ENCODE data around the gene TMED4. TPM values are rescaled to one million over a fixed set of nuclear protein-coding genes. Genes with fewer than 3 reads are reported as not detected.
A peak's percentile ranks its signal among the peaks of the same experiment; 100 is the strongest.

Gene TMED4
- total and polyA plus RNA-seq, 2 of the 13 experiments (the other 11 are each of a cell fraction or from before 2014, with no cell fraction given): 81.4 to 109 TPM

- no peak for TF ChIP-seq TMF1 (CRISPR knock-in tag; IDR thresholded peaks at IDR 0.05; ENCODE audit: low read depth)
- TF ChIP-seq HMG20A (CRISPR knock-in tag; IDR thresholded peaks at IDR 0.05; ENCODE audit: borderline replicate concordance): no peak; the same call in 1 of the 2 replicates
- peak; percentile 55; the same call in 1 of the 2 replicates for TF ChIP-seq YEATS2 (CRISPR knock-in tag; IDR thresholded peaks at IDR 0.05; ENCODE audit: borderline replicate concordance)
- no peak for TF ChIP-seq MXD3 (CRISPR knock-in tag; IDR thresholded peaks at IDR 0.05)
- no peak for TF ChIP-seq ZNF383 (CRISPR knock-in tag; IDR thresholded peaks at IDR 0.05; ENCODE audit: borderline replicate concordance)
- peak; percentile 78 for TF ChIP-seq MYPOP (CRISPR knock-in tag; IDR thresholded peaks at IDR 0.05)
- TF ChIP-seq ZNF580 (CRISPR knock-in tag; IDR thresholded peaks at IDR 0.05; ENCODE audit: borderline replicate concordance, low read depth): no peak
- no peak for TF ChIP-seq HDAC6 (IDR thresholded peaks at IDR 0.05; ENCODE audit: low read depth, low read length)
- no peak for TF ChIP-seq PHF20 (CRISPR knock-in tag; IDR thresholded peaks at IDR 0.05)
- TF ChIP-seq ZNF530 (CRISPR knock-in tag; IDR thresholded peaks at IDR 0.05; ENCODE audit: low read depth): no peak
- no peak for TF ChIP-seq TRIM24 (CRISPR knock-in tag; IDR thresholded peaks at IDR 0.05)
- no peak for TF ChIP-seq ZNF713 (CRISPR knock-in tag; IDR thresholded peaks at IDR 0.05)
- no peak for TF ChIP-seq ZNF335 (CRISPR knock-in tag; IDR thresholded peaks at IDR 0.05)
- no peak for TF ChIP-seq ZNF24 (IDR thresholded peaks at IDR 0.05)
- TF ChIP-seq HIC2 (CRISPR knock-in tag; IDR thresholded peaks at IDR 0.05; ENCODE audit: low read depth): no peak
- no peak for TF ChIP-seq CC2D1A (CRISPR knock-in tag; IDR thresholded peaks at IDR 0.05)
- TF ChIP-seq SMARCE1 (IDR thresholded peaks at IDR 0.05; ENCODE audit: borderline replicate concordance): no peak
- no peak for TF ChIP-seq ZSCAN22 (CRISPR knock-in tag; IDR thresholded peaks at IDR 0.05)
- no peak for TF ChIP-seq ZNF333 (CRISPR knock-in tag; IDR thresholded peaks at IDR 0.05; ENCODE audit: borderline replicate concordance)
Observed at GRCh38 chr7:44561962-44562621, 19.9 kb downstream of the TMED4 start (continued).
